K562 (cell line): ENCODE measurements around the gene HJV. TPM values are rescaled to one million over a fixed set of nuclear protein-coding genes. Genes with fewer than 3 reads are reported as not detected.

Source experiments
- ARID1B ChIP-seq: fragments of 450-650 bp; IDR thresholded peaks from 2 replicates; pipeline ENCODE4 v1.6.1; 2016; ENCODE audit warnings: antibody characterized with exemption, mild to moderate bottlenecking, inconsistent platforms
- CBFA2T3 ChIP-seq: fragments of 450-650 bp; IDR thresholded peaks from 2 replicates; pipeline ENCODE4 v1.6.1; 2017
- CHD1 ChIP-seq: fragments of 200-600 bp; sonication (generic); IDR thresholded peaks from one replicate; pipeline ENCODE4 v1.6.1; 2012; ENCODE audit warnings: mild to moderate bottlenecking, moderate library complexity, low read length, inconsistent platforms
- CSDE1 ChIP-seq, 2 experiments: fragments of 450-650 bp; IDR thresholded peaks; 2 replicates each; pipeline ENCODE4 v1.6.1; 2016; ENCODE audit warnings: mild to moderate bottlenecking in 1 of 2
- DDX20 ChIP-seq: fragments of 450-650 bp; IDR thresholded peaks from 2 replicates; pipeline ENCODE4 v1.6.1; 2016; ENCODE audit warnings: missing genetic modification characterization, low read depth, mild to moderate bottlenecking, missing compliant biosample characterization, moderate library complexity
- EWSR1 ChIP-seq: fragments of 450-650 bp; IDR thresholded peaks from 2 replicates; pipeline ENCODE4 v1.6.1; 2018; ENCODE audit warnings: borderline replicate concordance, mild to moderate bottlenecking, low read depth, moderate library complexity; ENCODE audit not compliant: partially characterized antibody
- ILF3 ChIP-seq: fragments of 450-650 bp; IDR thresholded peaks from 2 replicates; pipeline ENCODE4 v1.6.1; 2018; ENCODE audit warnings: antibody characterized with exemption, mild to moderate bottlenecking, moderate library complexity, borderline replicate concordance
- MAX ChIP-seq: sonication (generic); formaldehyde crosslinking; IDR thresholded peaks from 2 replicates; pipeline ENCODE4 v1.9.0; 2022; ENCODE audit warnings: mild to moderate bottlenecking, missing genetic modification reagents
- MITF ChIP-seq: IDR thresholded peaks from 2 replicates; pipeline ENCODE4 v1.6.1; 2014; ENCODE audit warnings: antibody characterized with exemption
- PKNOX1 ChIP-seq: fragments of 450-650 bp; IDR thresholded peaks from 2 replicates; pipeline ENCODE4 v1.6.1; 2016
- PML ChIP-seq: IDR thresholded peaks from 2 replicates; pipeline ENCODE4 v1.6.1; 2012; ENCODE audit warnings: low read length, inconsistent platforms
- RBM39 ChIP-seq: fragments of 200-400 bp; formaldehyde crosslinking; optimal IDR thresholded peaks from 2 replicates; pipeline ENCODE3; 2018; ENCODE audit warnings: low read depth, low read length
- SMARCA5 ChIP-seq: fragments of 450-650 bp; IDR thresholded peaks from 2 replicates; pipeline ENCODE4 v1.6.1; 2016
- SUPT5H ChIP-seq: fragments of 450-650 bp; IDR thresholded peaks from 2 replicates; pipeline ENCODE4 v1.6.1; 2016
- ZNF274 ChIP-seq: IDR thresholded peaks from 2 replicates; pipeline ENCODE4 v1.6.1; 2011; ENCODE audit warnings: low read depth, mild to moderate bottlenecking, low read length, moderate library complexity, borderline replicate concordance
- ZNF512 ChIP-seq: IDR thresholded peaks from 2 replicates; pipeline ENCODE4 v1.6.1; 2016; ENCODE audit warnings: missing genetic modification characterization, missing compliant biosample characterization
- ZNF717 ChIP-seq: fragments of 250-450 bp; sonication (Bioruptor Pico); IDR thresholded peaks from 2 replicates; pipeline ENCODE4 v1.5.0; 2021
- polyA plus RNA-seq, 8 experiments: library from polyadenylated mRNA; depleted of rRNA in 4 of 8; stranded (reverse) in 5 of 8; unstranded in 3 of 8; fragments of >200 nt; fragmentation: Nextera tagmentation in 2 of 8; fragmentation: Illumina TruSeq in 1 of 8; extraction: Ambion mirVana in 2 of 8; extraction: Trizol in 1 of 8; gene quantifications; 2 replicates each; pipeline versions ENCODE4 v1.2.1 to v1.2.3, GENCODE V29; 2011 to 2014; ENCODE audit warnings: inconsistent platforms in 1 of 8, missing spikeins in 1 of 8
- total RNA-seq, 7 experiments: library from RNA; depleted of rRNA in 6 of 7; stranded (reverse); fragments of >200 nt in 6 of 7; fragmentation: Illumina TruSeq in 2 of 7; extraction: Trizol in 2 of 7; gene quantifications; 2 replicates each; pipeline versions ENCODE4 v1.2.1 to v1.2.3, GENCODE V29; 2011 to 2021; ENCODE audit warnings: low replicate concordance in 1 of 7
- TF ChIP-seq, protein P1 (sequence below): sonication (generic); formaldehyde crosslinking; IDR thresholded peaks from 2 replicates; pipeline ENCODE4 v1.8.0; 2022; ENCODE audit warnings: mild to moderate bottlenecking, missing genetic modification reagents
- TF ChIP-seq, protein P2 (sequence below): sonication (generic); formaldehyde crosslinking; IDR thresholded peaks from 2 replicates; pipeline ENCODE4 v1.8.0; 2022; ENCODE audit warnings: mild to moderate bottlenecking, missing genetic modification reagents

HJV gene
- total and polyA plus RNA-seq, 9 of the 15 experiments (the other 6 are each of a cell fraction or from before 2014, with no cell fraction given), result 1.0 to 6.6 (median 2.4) TPM

DNA sequence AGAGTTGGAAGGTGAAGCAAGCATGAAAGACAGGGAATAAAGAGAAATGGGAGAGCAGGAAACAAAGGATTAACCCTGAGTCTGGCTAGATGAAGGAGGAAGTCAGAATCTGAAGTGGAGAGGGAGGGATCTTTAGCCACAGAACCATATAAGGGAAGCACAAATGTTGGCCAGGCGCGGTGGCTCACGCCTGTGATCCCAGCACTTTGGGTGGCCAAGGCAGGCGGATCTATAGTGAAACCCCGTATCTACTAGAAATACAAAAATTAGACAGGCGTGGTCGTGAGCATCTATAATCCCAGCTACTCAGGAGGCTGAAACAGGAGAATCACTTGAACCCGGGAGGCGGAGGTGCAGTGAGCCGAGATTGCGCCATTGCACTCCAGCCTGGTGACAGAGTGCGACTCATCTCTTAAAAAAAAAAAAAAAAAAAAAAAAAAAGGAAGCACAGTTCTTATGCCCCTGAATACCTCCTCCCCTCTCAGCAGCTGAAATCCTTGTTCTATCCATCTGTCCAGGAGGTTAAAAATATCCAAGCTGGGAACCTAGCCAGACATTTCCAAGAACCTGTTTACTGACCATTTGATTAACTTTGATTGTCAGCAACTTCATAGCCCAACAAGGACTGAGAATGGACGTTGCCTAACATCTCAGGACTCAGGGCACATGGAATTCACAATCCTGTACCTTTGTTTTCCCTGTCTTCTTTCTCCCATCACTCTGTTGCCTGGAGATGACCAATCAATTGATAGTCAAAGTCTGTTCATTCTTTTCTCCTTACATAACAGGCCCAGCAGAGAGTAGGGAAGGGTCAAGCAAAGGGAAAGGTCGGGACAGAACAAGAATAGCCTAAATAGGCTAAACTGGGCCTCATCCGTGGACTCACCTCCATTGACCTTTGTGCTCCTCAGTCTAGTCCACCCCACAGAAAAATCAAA is 35.8 kb downstream of the HJV start (continued):
- TF ChIP-seq MAX (CRISPR knock-in tag), result no peak
- no peak for TF ChIP-seq SMARCA5
- TF ChIP-seq, protein P1, sequence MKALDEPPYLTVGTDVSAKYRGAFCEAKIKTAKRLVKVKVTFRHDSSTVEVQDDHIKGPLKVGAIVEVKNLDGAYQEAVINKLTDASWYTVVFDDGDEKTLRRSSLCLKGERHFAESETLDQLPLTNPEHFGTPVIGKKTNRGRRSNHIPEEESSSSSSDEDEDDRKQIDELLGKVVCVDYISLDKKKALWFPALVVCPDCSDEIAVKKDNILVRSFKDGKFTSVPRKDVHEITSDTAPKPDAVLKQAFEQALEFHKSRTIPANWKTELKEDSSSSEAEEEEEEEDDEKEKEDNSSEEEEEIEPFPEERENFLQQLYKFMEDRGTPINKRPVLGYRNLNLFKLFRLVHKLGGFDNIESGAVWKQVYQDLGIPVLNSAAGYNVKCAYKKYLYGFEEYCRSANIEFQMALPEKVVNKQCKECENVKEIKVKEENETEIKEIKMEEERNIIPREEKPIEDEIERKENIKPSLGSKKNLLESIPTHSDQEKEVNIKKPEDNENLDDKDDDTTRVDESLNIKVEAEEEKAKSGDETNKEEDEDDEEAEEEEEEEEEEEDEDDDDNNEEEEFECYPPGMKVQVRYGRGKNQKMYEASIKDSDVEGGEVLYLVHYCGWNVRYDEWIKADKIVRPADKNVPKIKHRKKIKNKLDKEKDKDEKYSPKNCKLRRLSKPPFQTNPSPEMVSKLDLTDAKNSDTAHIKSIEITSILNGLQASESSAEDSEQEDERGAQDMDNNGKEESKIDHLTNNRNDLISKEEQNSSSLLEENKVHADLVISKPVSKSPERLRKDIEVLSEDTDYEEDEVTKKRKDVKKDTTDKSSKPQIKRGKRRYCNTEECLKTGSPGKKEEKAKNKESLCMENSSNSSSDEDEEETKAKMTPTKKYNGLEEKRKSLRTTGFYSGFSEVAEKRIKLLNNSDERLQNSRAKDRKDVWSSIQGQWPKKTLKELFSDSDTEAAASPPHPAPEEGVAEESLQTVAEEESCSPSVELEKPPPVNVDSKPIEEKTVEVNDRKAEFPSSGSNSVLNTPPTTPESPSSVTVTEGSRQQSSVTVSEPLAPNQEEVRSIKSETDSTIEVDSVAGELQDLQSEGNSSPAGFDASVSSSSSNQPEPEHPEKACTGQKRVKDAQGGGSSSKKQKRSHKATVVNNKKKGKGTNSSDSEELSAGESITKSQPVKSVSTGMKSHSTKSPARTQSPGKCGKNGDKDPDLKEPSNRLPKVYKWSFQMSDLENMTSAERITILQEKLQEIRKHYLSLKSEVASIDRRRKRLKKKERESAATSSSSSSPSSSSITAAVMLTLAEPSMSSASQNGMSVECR, result no peak
- no peak for TF ChIP-seq RBM39
- no peak for TF ChIP-seq EWSR1
- peak; percentile 20; the same call in 1 of the 2 replicates for TF ChIP-seq PKNOX1
- TF ChIP-seq ZNF717 (CRISPR knock-in tag), result no peak
- no peak for TF ChIP-seq ZNF274
- TF ChIP-seq CSDE1 (IDR thresholded peaks at IDR 0.05), result no peak
- TF ChIP-seq ZNF512 (tag), result no peak
- TF ChIP-seq, protein P2, sequence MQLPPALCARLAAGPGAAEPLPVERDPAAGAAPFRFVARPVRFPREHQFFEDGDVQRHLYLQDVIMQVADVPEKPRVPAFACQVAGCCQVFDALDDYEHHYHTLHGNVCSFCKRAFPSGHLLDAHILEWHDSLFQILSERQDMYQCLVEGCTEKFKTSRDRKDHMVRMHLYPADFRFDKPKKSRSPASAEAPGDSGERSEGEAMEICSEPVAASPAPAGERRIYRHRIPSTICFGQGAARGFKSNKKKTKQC (CRISPR knock-in tag), result no peak
- peak; percentile 26; the same call in 1 of the 2 replicates for TF ChIP-seq CBFA2T3
- peak; percentile 36 for TF ChIP-seq ARID1B
- no peak for TF ChIP-seq CHD1
- TF ChIP-seq MITF, result no peak
- TF ChIP-seq DDX20 (tag), result no peak
- no peak for TF ChIP-seq SUPT5H
- TF ChIP-seq PML, result no peak
- no peak for TF ChIP-seq ILF3
